GM18502 (cell line): ENCODE data around the gene RTL1.

Source experiments
- ATAC-seq: cut with Tn5 transposase; IDR thresholded peaks from one replicate; pipeline ENCODE4 v1.9.1; 2021; ENCODE audit warnings: mild to moderate bottlenecking; ENCODE audit not compliant: unreplicated experiment, poor library complexity

The RTL1 gene

DNA sequence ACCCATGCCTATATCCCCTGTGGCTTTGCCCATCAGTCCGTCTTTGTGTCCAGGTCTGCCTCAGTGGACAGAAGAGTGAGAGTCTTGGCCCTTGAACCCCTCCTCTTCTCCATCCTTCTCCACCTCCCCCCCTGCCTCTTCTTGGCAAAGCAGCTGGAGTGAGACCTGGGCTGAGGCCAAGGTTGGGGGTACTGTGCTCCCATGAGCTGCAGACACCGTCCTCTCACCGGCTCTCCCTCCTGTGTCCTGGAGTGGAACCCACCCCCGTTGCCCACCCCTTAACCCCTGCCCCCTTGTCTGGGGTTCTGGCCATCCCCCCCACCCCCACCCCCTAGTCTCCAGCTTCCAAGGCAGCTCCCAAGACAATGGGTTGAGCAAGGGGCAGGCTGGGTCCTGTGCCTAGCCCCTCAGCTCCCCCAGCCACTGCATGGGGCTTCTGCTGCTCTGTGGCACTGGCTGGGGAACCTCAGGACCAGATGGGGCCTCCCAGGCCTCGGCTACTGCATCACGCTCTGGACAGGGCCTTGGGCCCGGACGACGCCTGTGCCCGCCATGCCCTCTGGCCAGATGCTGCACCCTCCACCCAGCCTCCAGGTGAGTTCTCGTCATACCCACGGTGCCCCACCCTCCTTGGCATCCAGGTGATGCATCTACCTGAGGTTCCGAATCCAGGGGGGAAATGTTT, 35.7 kb downstream of the RTL1 start:
- ATAC-seq: no peak

DNA sequence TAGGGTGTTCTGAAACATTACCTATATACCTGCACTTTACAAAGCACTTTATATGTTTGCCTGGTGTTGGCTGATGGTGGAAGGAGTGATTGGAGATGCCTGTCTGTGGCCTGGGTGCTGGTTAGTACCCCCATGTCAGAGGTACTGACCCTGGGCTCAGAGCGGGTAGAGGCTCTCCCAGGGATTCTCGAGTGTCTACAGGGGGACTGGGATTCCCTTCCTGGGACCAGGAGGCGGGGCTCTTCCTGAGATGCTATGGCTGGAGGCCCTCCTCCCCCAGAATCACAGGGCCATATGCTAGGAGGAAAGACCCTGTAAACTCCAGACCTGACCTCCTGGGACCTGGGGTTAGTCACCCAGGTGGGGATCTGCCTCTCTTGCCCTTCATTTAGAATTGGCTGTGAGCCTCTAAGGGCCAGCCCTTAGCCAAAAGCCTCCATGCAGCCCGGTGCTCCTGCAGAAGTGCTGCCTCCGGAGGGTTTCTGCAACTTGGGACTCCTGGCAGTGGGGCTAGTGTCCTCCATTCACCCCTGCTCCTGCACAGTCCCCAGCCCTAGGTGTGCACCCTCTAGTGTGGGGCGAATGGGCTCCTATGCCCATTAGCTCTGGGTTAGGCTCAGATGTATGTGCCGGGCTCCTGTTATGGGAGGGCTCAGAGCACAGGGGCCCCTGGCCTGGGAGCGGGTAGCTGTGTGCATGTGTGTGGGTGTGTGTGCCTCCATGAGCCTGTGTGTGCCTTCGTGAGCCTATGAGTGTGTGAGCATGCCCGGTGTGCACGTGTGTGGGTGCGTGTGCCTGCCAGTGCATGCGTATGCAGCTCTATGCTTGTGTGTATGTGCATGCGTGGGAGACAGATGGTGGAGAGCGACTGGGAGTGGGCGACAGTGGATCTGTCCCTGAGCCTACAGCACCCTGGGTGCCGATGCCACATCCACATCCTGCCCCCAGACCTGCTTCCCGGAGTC, 36.6 kb downstream of the RTL1 start:
- no peak for ATAC-seq

DNA sequence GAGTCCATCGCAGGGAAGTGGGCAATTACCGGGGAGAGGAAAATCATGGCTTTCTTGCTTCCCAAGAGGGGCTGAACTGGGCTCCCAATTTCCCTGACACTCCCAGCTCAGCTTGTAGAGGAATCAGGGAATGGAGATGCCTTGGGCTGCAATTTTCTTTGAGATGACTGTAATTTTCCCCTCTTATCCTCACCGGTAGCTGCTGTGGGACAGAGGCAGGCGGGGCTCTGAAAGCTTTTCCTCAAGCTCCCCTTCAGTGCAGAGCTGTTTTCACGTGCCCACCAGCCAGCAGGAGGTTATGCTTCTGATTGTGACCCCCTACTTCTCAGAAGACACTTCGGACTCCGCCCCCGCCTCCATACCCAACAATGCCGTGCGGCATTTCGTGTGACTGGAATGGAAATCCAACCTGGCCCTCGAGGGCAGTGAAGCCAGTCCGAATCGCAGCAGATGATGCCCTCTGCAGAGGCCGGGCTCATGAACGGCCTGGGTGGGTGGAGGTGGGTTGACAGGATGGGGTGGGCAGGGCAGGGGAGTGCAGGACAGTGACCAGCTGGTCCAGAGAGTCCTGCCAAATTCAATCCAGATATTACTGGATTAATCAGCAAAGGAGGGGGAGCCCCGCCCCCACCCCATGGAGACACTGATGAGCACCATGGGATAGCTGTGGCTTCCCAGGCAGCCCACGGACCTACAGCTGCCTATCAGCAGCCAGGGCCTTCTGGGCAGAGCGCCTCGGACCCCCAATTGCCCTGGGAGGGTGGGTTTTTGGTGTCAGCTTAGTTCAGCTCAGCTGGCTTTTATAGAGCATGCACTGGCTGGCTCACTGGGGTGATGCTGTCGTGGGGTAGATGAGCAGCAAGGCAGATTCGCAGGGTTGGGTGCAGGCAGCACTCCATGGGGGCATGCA, 37.6 kb downstream of the RTL1 start:
- no peak for ATAC-seq

DNA sequence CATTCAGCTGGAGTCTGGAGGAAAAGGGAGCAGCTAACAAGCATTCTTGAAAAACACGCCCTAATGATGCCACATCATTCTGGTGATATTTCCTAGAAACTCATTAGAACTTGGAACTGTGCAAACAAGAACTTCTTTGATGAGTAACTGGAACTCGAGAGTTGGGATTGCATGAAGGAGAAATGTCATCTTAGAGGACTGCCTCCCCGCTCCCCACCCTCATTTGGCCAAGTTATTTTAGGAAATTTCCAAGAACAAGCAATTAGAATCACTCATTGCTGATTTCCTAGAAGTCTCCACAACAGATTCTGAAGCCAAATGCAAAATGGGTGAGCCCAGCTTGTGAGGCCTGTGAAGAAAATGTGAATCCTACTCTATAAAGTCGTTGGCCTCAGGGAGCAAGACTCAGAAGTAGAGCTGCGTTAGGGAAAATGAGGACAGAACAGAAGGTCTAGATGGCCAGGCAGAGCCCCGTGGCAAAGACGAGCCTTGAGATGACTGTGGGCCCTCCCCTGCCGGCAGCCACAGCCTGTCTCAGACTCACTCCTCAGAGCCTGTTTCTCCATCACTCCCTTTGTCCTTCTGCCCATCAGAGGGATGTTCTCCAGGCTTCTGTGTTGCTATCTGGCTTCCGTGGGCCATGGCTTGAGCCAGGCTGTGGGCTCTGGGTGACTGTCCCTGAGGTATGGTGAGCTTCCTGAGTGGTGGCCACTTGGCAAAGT, 38.4 kb downstream of the RTL1 start:
- ATAC-seq: no peak

DNA sequence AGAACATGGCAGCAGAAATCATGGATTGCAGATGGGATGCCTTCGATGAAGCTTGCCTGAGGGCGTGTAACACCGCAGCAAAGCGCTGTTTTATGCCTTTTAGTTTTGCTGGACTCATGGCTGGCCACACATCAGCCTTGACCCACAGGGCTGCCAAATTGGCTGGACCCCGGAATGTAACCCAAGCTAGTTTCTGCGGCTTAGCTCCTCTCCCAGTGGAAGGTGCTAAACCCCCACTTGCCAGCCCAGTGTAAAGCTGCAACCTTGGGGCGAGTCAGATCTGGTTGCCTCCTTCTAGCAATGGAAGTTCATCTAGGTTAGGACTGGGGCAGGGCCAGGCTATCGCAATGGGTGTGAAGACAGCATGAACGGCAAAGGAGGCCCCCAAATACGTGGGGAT, 39.3 kb downstream of the RTL1 start:
- ATAC-seq: no peak

DNA sequence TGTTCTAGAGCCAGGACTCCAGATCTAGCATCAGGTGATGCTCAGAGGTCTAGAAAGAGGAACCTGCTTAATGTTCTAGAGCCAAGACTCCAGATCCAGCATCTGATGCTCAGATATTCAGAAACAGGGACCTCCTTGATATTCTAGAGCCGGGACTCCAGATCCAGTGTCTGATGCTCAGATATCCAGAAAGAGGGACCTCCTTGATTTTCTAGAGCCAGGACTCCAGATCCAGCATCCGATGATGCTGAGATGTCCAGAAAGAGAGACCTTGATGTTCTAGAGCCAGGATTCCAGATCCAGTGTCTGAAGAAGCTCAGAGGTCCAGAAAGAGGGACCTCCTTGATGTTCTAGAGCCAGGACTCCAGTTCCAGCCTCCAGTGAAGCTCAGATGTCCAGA, 40.7 kb downstream of the RTL1 start:
- no peak for ATAC-seq

DNA sequence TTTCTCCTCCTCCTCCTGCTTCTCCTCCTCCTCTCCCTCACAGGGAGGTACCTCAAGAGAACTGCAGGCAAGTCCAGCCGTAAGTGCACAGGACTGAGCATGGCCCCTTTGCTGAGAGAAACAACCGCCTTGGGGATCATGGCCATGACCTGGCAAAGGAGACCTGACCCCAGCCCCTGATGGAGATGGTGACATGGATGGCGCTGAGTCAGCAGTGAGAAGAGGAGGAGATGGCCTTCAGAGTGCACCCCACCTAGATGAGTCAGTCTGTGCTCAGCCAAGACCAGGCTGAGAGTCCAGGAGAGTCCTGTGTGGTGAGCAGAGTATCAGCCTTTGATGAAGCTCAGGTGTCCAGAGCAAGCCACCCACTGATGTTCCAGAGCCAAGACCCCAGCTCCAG, 41.2 kb downstream of the RTL1 start:
- ATAC-seq: no peak

DNA sequence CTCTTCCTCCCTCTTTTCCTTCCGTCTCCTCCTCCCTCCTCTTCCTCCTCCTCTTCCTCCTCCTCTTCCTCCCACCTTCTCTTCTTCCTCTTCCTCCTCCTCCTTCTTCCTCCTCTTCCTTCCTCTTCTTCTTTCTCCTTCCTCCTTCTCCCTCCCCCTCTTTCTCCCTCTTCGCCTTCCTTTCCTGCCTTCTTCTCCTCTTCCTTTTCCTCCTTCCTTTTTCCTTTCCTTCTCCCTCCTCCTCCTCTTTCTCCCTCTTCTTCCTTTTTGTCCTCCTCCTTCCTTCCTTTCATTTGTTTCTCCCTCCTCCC, 41.6 kb downstream of the RTL1 start:
- ATAC-seq: no peak

DNA sequence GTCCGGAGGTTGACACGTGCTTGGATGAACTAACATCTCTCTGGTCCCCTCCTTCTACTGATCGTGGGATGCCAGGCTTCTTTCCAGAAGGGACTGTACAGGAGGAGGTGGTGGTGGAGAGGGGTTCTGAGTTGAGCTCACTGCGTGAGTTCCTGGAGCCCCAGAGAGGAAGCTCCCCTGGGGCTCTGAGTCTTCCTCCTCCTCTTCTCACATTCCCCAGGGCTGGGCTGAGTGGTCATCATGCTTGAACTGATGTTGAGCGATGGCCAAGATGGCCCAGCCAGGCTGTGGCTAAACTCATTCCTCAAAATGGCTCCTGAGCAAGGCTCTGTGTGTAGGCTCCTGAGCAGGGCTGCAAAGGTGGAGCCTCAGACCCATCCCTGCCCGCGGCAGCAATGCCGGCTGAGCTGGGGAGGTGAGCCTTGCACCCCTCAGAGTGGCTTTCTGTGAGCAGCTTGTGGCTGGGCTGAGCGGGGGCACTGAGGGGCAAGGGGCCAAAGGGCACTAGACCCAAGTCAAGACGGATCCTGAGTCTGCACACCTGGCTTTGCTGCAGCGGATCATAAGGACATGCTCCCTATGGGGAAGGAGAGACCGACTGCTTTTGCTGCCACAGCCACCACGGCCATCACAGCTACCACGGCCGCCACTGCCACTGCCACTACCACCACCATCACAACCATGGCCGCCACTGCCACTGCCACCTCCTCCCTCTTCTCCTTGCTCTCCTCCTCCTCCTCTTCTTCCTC, 42.2 kb downstream of the RTL1 start:
- ATAC-seq: no peak

DNA sequence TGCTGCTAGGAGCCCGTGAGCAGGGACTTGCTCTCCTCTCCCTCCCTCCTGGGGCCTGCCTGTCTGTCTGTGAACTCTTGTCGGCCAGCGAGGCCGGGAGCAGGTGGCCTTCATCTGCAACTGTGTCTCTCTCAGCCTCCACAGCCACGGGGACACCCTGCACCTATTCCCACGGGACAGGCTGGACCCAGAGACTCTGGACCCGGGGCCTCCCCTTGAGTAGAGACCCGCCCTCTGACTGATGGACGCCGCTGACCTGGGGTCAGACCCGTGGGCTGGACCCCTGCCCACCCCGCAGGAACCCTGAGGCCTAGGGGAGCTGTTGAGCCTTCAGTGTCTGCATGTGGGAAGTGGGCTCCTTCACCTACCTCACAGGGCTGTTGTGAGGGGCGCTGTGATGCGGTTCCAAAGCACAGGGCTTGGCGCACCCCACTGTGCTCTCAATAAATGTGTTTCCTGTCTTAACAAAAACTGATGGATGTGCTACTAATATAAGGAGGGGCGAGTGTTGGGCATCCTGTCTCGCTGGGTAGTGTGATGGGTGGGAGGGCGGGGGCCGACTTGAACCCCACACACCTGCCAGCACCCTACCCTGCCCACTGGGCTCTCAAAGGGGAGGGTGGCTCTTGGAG, 42.9 kb downstream of the RTL1 start:
- no peak for ATAC-seq

DNA sequence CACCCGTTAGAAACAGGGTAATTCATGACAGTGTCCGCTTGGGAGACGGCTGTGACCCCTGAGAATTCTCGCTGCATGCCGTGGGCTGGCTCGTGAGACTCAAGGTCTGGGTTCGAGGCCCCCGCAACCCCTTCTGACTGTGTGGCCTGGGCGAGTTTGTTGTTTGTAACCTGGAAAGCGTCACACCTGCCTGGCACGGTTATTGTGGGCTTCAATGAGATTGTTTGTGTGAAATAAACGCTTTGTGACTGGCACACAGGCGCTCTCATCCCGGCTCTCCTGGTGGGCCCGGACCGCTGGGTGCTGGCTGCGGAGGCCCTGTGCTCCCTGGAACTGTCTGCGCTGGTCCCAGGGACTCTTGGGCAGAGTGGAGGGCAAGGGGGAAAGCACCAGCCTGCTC, 43.7 kb downstream of the RTL1 start:
- no peak for ATAC-seq

DNA sequence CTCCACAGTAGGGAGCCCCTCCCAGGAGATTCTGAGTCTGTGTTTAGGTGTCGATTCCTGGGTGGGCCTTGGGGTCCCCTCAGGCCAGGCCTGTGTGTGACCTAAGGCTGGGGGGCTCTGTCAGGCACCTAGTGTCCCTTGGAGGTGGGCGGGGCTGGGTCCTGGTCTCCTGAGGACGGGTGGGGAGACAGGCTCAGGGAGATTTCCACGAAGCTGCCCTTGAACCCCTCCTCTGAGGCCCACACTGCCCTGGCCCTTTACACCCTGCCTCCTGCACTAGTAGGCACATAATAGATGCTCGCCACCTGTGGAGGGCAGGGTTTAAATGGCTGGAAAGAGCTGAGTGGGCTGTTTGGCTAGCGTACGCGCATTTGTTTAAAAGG, 44.7 kb downstream of the RTL1 start:
- ATAC-seq: no peak

DNA sequence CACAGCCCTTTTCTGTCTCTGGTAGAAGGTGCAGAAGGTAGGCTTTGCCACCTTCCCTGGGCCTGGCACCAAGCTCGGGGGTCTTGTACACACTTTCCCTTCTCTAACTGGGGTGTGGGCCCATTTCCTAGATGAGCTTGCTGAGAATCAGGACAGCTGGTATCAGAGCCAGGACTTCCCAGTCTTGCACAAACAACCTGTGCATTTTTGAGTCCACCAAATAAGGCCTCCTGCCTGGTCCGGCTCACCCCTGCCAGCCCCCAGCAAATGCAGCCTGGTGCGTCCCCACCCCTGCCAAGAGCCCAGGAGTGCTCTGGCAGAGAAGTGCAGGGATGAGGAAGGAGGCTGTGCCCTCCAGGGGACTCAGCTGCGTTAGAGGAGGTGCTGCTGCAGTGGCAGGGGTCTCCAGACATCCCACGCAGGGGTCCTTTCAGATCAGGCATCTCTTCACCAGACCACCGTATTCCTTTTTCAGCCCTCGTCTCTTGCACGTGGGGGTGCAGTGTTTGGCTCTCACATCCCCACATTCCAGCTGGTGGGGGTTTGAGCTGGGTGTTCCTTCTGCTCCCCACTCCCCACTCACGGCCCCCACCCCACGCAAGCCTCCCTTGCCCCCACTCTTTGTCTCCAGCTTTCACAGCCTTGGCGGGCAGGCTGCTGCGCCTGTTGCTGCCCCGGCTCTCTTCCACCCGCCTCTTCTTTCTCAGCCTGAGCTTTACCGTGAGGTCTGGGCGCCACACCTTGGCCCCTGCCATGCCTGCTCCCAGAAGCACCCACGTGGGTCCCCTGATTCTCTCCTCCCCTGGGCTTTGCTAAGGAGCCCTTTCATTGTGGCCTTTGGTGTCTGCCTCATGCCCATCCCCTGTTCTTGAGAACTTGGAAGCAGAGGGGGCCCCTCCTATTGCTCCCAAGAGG, 45.3 kb downstream of the RTL1 start:
- no peak for ATAC-seq

DNA sequence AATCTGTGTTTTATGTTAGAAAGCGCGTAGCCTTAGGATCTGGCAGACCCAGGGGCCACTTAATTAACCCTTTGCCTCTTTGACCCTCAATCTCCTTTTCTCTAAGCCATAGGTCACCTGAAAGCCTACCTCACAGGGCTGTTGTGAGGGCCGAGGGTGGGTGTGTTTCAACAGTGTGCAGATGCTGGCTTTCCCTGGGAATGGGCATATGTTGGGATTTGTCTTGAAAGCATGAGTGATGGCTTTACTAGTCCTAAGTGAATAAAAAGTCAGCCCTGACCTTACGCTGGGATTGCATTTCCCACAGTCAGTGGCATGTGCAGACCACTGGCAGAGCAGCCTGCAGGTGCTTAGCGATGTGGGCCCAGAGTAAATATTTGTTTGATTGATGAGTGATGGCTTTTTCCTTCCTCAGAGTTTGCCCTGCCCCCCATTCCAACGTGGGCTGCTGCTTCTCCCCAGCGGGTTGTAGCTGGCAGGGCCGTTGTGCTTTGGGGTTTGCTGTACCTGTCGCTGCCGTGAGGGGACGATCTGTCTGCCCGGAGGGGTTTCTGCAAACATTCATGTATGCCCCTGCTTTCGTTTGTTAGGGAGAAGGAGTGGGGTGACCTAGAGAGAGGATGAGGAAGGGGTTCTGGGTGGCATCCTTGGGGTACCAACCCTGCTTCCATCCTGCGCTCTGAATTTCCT, 46.1 kb downstream of the RTL1 start:
- no peak for ATAC-seq

DNA sequence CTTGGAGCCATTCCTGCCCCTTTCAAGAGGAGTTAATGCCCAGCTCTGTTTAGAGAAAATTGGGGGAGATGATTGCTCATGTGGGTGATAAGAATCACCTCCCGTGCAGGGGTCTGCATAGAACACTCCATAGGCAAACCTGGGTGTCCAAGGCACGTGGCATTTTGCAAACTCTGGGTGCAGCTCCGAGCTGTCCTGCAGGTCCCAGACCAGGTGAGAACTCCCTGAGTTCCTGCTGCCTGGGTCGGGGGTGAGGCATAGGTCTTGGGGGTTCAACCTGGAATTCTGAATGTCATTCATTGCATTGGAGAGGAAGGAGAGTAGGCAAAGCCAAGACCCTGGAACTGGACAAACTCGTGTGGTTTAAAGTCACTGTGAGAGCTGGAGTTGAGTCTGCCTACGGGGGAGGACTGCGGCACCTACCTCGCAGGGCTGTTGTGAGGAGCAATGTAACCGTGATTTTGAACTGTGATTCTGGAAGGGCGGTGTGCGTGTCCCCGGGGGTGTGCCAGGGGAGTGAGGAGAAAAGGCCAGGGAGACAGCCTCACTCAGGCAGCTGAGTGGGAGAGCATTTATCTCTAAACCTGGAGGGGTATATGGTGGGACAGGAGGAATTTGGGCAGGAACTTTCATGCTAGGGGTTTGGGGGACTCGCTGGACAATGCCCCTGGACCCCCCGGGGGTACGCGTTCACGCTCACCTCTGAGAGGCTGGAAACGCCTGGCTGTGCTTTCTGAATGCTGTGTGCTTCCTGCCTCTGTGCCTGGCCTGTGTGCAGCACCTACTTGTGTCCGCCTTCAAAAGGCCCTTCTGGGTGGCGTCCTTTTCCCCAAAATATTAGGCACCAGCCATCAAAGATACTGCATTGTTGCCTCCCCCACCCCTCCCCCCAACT, 47.2 kb downstream of the RTL1 start:
- no peak for ATAC-seq

DNA sequence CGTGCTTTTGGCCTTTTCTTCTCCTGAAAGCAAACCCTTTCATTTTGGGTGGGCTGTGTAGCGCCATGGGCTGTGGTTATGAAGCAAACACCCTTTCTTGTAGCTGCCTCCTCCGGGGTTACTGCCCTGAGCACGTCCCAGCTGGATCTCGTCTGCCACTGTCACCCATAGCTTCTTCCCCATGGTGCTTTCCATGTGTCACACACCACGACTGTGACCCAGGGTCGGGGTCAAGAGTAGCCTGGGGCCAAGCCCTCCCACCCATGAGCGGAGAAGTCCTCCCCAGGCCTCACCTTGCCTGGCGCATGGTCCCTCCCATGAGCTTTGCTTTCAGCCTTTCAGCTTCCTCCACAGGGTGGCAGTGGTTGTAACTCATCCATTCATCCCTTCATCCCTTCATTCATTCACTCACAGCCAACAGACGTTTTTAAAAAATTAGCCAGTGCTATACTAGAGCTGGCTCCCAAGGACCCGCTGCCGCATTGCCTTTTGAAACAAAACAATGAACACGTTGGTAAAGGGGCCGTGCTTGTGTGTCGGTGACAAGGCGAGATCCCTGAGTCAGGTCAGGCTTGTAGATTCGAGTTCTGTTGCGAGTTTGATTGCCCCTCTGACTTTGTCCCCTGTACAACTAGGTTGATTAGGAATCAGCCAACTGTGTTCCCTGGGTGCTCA, 48.1 kb downstream of the RTL1 start:
- ATAC-seq: no peak
